ENCODE data around the gene CA6. TPM values are rescaled to one million over a fixed set of nuclear protein-coding genes. Genes with fewer than 3 reads are reported as not detected.

The CA6 gene
- total and polyA plus RNA-seq, 11 donors, result not detected

GRCh38 chr1:8937701-8938100 lies 8.0 kb upstream of the CA6 start:
- H3K27ac ChIP-seq, result peak overlapping the region in 3 of 12 donors; percentile 23 to 39 (median 34)
- peaks cover 0 to 3% (median 0%) of the 10 kb centered on the region in 12 donors for H3K9me3 ChIP-seq
- TF ChIP-seq POLR2A (IDR thresholded peaks at IDR 0.05), result no peak
- TF ChIP-seq, protein P1, sequence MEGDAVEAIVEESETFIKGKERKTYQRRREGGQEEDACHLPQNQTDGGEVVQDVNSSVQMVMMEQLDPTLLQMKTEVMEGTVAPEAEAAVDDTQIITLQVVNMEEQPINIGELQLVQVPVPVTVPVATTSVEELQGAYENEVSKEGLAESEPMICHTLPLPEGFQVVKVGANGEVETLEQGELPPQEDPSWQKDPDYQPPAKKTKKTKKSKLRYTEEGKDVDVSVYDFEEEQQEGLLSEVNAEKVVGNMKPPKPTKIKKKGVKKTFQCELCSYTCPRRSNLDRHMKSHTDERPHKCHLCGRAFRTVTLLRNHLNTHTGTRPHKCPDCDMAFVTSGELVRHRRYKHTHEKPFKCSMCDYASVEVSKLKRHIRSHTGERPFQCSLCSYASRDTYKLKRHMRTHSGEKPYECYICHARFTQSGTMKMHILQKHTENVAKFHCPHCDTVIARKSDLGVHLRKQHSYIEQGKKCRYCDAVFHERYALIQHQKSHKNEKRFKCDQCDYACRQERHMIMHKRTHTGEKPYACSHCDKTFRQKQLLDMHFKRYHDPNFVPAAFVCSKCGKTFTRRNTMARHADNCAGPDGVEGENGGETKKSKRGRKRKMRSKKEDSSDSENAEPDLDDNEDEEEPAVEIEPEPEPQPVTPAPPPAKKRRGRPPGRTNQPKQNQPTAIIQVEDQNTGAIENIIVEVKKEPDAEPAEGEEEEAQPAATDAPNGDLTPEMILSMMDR (IDR thresholded peaks at IDR 0.05), result no peak
- peaks cover 0 to 5% (median 0%) of the 10 kb centered on the region in 12 donors for H3K4me1 ChIP-seq
- intact Hi-C loops (cut with DNase I), result no loop called here
- H3K36me3 ChIP-seq, result no peaks in the 10 kb centered on the region
- no peak for DNase-seq
- ATAC-seq, result peak; percentile 52 to 88 (median 78)
- no peaks in the 10 kb centered on the region for H3K27me3 ChIP-seq
- 51 to 63% (median 56%) methylated on average over 4 of the region's 4 CpGs for WGBS, 4 donors
- H3K4me3 ChIP-seq, result no peak overlapping the region

GRCh38 chr1:8938232-8938999 lies 7.3 kb upstream of the CA6 start:
- Histone ChIP-seq H3K27ac (peak overlapping the region in 2 of 12 donors; percentile 24 to 34), H3K27me3 (no peaks in the 10 kb centered on the region), H3K9me3 (peaks cover 0 to 3% (median 0%) of the 10 kb centered on the region in 12 donors), H3K4me3 (no peak overlapping the region), H3K36me3 (no peaks in the 10 kb centered on the region), H3K4me1 (peaks cover 0 to 5% (median 0%) of the 10 kb centered on the region in 12 donors)
- intact Hi-C loops (cut with DNase I), result no loop called here
- DNase-seq (no peak), ATAC-seq (no peak)
- TF ChIP-seq, protein P1 (IDR thresholded peaks at IDR 0.05), result no peak
- TF ChIP-seq POLR2A (IDR thresholded peaks at IDR 0.05), result no peak
- 69 to 82% (median 79%) methylated on average over 7 of the region's 7 CpGs for WGBS, 4 donors

DNA sequence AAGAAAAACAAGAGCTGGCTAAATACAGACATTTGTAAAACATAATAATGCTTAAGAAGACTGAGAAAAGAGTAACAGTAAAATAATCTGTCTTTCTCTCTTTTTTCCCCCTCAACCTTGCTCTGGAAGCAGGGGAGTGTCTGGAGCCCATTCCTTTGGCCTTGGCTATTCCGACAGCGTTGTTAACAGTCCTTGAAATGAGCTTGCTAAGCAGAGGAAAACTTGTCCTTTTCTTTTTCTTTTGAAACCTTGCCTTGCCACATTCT lies 6.7 kb upstream of the CA6 start:
- intact Hi-C loops (cut with DNase I), result no loop called here
- H3K27me3 ChIP-seq, result no peaks in the 10 kb centered on the region
- H3K4me3 ChIP-seq, result no peak overlapping the region
- DNase-seq, result no peak
- no peaks in the 10 kb centered on the region for H3K36me3 ChIP-seq
- no peak for ATAC-seq
- WGBS, 4 donors, result 86 to 92% (median 88%) methylated on average over 2 of the region's 2 CpGs
- H3K9me3 ChIP-seq, result peaks cover 0 to 3% (median 0%) of the 10 kb centered on the region in 12 donors
- H3K27ac ChIP-seq, result peak overlapping the region in 1 of 12 donors; percentile 24
- TF ChIP-seq POLR2A (IDR thresholded peaks at IDR 0.05), result no peak
- TF ChIP-seq, protein P1 (IDR thresholded peaks at IDR 0.05), result no peak
- peaks cover 0 to 8% (median 0%) of the 10 kb centered on the region in 12 donors for H3K4me1 ChIP-seq

GRCh38 chr1:8939362-8939995 lies 6.2 kb upstream of the CA6 start:
- intact Hi-C loops (cut with DNase I), result no loop called here
- ATAC-seq (no peak), DNase-seq (no peak)
- 82 to 89% (median 87%) methylated on average over 6 of the region's 6 CpGs for WGBS, 4 donors
- Histone ChIP-seq H3K4me3 (no peak overlapping the region), H3K36me3 (no peaks in the 10 kb centered on the region), H3K27ac (peak overlapping the region in 1 of 12 donors; percentile 24), H3K4me1 (peaks cover 0 to 8% (median 0%) of the 10 kb centered on the region in 12 donors), H3K27me3 (no peaks in the 10 kb centered on the region), H3K9me3 (peaks cover 0 to 3% (median 0%) of the 10 kb centered on the region in 12 donors)
- TF ChIP-seq, protein P1 (IDR thresholded peaks at IDR 0.05), result no peak
- TF ChIP-seq POLR2A (IDR thresholded peaks at IDR 0.05), result no peak
